Measurements from ENCODE around the gene TBX15. TPM values are rescaled to one million over a fixed set of nuclear protein-coding genes. Genes with fewer than 3 reads are reported as not detected.

TBX15 gene
- total RNA-seq, 4 donors from 2014 or later, result 1.8 to 4.1 (median 3.2) TPM

DNA sequence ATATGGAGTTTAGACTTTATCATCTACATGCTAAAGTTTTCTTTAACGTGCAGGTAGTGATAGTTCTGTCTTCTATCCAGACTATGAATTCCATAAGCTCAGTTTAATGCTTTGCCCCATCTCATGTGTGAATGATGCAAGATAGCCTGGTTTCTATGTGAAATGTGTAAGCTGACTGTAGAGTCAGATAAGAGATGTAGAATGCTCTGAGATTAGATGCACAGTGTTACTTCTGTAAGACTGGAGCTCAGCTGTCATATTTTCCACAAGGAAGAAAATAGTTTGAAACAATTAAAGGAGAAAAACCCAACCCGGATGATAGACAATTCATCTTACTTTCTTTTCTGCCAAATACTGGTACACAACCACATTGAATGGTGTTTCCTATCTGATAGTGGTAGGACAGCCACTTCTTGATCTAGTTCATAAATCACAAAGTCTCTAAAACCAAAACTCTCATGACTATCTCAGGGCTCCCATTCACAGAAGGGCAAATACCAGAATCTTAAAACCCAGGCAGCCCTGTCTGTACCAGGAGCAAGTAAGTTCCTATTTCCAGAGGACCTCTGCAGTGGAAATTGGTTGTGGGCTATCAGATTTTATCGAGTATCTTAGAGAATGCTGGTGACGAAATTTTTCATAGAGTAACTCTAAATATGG, 50.6 kb downstream of the TBX15 start:
- TF ChIP-seq, protein P1, sequence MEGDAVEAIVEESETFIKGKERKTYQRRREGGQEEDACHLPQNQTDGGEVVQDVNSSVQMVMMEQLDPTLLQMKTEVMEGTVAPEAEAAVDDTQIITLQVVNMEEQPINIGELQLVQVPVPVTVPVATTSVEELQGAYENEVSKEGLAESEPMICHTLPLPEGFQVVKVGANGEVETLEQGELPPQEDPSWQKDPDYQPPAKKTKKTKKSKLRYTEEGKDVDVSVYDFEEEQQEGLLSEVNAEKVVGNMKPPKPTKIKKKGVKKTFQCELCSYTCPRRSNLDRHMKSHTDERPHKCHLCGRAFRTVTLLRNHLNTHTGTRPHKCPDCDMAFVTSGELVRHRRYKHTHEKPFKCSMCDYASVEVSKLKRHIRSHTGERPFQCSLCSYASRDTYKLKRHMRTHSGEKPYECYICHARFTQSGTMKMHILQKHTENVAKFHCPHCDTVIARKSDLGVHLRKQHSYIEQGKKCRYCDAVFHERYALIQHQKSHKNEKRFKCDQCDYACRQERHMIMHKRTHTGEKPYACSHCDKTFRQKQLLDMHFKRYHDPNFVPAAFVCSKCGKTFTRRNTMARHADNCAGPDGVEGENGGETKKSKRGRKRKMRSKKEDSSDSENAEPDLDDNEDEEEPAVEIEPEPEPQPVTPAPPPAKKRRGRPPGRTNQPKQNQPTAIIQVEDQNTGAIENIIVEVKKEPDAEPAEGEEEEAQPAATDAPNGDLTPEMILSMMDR (IDR thresholded peaks at IDR 0.05), result no peak
- ATAC-seq (ENCODE audit: low FRiP score) (no peak), DNase-seq (ENCODE audit: low spot score) (no peak)

DNA sequence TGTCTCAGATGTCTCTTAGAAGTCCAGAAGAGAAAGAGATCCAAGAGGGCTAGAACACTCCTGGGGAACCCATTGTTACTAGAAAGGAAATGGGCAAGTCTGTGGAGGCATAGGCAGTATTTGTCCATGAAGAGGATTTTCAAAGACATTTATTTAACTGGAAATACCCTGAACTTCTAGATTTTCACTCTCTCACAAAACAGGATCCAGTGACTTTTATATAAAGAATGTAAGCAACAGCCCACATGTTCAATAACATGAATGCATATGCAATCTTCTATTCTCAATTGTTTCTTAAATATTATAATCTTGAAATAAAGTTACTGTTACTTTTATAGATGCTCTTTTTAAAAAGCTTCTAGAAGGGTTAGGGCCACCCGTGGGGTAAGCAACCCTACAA, 53.4 kb downstream of the TBX15 start:
- ATAC-seq (ENCODE audit: low FRiP score) (no peak), DNase-seq (ENCODE audit: low spot score) (no peak)
- TF ChIP-seq, protein P1 (IDR thresholded peaks at IDR 0.05), result no peak

DNA sequence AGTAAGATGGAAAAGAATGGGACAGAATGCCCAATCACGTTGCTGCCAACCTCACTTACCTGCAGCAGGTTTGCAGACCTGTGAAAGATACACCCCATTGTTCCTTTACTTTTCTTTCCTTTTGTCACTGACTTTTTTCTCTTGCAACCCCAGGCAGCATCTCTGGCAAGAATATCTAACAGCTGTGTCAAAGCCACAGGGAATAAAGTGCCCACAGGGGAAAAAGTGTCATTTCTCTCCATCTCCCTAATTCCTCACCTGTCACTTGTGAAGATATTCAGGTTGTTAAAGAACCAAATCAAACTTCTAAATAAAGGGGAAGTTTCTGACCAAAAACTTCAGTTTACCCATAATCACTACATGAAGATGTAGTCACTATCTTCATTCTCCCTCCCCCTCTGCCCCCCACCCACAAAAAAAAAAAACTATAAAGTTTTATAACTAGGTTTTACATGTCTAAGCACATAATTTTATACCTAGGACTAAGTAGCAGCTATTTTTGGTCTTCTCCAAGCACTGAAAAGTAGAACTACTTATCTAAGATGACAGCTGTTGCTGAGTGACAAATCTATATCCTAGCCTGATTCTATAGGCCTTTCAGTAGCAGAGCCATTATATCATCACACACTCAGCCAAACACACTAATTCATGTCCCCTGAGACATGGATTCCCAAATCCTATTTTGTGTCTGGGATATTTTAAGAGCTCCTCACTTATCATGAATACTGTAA, 54.9 kb downstream of the TBX15 start:
- TF ChIP-seq, protein P1 (IDR thresholded peaks at IDR 0.05), result no peak
- DNase-seq (ENCODE audit: low spot score), result no peak
- no peak for ATAC-seq (ENCODE audit: low FRiP score)

DNA sequence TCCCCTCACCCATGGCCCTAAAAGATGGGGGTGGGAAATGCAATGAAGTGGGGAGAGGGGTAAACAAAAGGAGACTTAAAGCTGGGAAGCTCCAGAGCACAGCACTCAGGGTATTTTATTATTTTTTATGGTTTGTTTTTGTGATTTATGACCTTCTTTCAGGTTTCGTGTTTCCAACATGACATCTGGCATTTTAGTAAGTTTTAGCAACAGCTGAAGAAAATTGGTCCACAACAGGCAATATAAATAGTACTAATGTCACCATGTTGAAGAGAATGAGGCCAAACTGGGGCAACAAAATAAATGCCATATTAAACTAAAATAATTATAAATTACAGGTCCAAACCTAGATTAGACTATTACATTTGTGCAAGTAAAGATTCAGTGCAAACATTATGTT, 56.3 kb downstream of the TBX15 start:
- TF ChIP-seq, protein P1 (IDR thresholded peaks at IDR 0.05), result no peak
- ATAC-seq (ENCODE audit: low FRiP score) (no peak), DNase-seq (ENCODE audit: low spot score) (no peak)

DNA sequence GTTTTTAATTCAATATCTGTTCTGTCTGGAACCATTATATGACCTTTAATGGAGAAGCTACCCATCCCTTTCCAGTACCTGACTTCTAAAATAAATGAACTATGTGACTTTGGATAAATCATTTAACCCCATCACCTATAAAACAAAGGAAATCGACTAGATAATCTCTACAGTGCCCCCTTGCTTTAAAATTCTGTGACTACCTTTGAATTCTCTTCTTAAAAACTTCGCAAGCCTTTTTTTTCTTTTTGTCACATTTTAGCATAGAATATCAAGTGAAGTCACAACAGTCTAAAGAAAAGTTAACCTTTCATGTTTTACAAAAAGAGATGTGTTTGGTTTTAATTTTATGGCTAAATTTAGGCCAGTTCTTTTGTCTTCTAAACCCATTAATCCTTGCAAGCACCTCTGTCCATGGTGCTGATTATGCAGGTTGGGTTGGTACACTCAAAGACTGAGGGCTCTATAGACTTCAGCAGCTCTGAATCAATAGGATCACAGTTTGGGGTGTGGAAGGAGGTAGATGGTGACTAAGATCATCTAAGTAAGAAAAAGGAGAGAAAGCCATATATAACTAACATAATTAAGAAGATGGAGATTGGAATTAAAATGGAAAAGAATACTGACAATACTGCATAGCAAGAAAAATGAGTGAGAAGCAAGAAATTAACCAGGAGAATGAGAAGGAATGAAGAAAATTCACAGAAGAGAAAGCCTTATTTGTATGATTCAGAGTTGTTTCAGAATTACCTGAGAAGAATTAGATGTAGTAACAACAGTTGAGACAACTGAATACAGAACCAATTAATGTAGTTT, 59.2 kb downstream of the TBX15 start:
- ATAC-seq (ENCODE audit: low FRiP score) (no peak), DNase-seq (ENCODE audit: low spot score) (no peak)
- TF ChIP-seq, protein P1 (IDR thresholded peaks at IDR 0.05), result no peak

DNA sequence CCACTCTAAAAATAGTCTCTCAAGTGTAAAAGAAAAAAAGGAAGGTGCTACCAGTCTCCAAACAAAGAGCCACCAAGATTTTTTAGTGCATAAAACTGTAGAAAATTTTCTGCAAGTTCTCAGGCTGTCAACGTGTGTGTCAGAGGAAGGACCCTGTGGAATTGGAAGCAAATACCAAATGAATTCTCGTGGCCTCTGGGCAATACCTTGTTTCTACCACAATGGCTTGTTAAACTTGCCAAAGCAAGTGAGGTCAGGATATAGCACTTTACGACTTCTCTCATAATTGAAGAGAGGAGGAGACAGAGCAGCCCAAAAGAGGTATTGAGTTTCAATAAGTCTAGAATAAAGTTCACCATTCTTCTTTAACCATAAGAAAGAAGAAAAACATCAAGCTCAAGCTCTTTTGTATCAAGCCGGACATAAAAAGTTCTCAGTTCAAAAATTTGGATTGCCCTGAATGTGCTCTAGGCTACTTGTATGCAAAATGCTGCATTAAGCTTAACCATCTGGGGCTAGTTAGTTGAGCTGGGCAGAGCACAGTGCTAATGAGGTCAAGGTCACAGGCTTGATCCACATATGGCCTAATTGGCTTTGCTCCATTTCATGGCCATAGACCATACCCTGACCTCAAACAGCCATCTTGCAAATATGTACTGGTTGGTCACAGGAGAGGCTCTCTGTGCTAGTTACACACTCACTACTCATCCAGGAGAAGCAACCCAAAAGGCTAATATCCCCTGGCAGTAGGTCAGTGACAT, 60.5 kb downstream of the TBX15 start:
- TF ChIP-seq, protein P1 (IDR thresholded peaks at IDR 0.05), result no peak
- no peak for ATAC-seq (ENCODE audit: low FRiP score)
- DNase-seq (ENCODE audit: low spot score), result no peak
